Tibial nerve (tissue), 3 donors: Measurements from ENCODE around the gene SPATA46.

Experiments used
- CTCF ChIP-seq, 5 experiments: fragments of 200-600 bp in 3 of 5; fragments of 450-650 bp in 2 of 5; sonication (generic) in 3 of 5; IDR thresholded peaks; one replicate each; pipeline ENCODE4 v1.5.1; 2016 to 2019; ENCODE audit warnings: antibody characterized with exemption in 5 of 5, mild to moderate bottlenecking in 3 of 5, moderate library complexity in 2 of 5
- POLR2A ChIP-seq, 2 donors: fragments of 450-650 bp; IDR thresholded peaks; one replicate each; pipeline ENCODE4 v1.6.1; 2017; ENCODE audit warnings: antibody characterized with exemption in 2 of 2, mild to moderate bottlenecking in 2 of 2, moderate library complexity in 2 of 2

- TF ChIP-seq CTCF (IDR thresholded peaks at IDR 0.05) (no peak), POLR2A (IDR thresholded peaks at IDR 0.05) (no peak)
These were observed 52.3 kb downstream of the SPATA46 start for GRCh38 chr1:162324396-162324795.
